ENCODE measurements around the gene SLC24A3. TPM values are rescaled to one million over a fixed set of nuclear protein-coding genes. Genes with fewer than 3 reads are reported as not detected.

Gene SLC24A3
- total and polyA plus RNA-seq, 7 donors = 0.92 to 20.8 (median 13.5) TPM

GRCh38 chr20:19423097-19423899 lies 210.9 kb downstream of the SLC24A3 start:
- H3K4me1 ChIP-seq = peaks cover 0 to 40% (median 15%) of the 10 kb centered on the region in 4 donors
- H3K27me3 ChIP-seq = no peaks in the 10 kb centered on the region
- H3K9me3 ChIP-seq = no peaks in the 10 kb centered on the region
- no peak for DNase-seq
- H3K4me3 ChIP-seq = no peak overlapping the region
- intact Hi-C loops (cut with DNase I) = no loop called here
- TF ChIP-seq EP300 (IDR thresholded peaks at IDR 0.05) = no peak
- no peak for TF ChIP-seq POLR2A (IDR thresholded peaks at IDR 0.05)
- TF ChIP-seq, protein P1, sequence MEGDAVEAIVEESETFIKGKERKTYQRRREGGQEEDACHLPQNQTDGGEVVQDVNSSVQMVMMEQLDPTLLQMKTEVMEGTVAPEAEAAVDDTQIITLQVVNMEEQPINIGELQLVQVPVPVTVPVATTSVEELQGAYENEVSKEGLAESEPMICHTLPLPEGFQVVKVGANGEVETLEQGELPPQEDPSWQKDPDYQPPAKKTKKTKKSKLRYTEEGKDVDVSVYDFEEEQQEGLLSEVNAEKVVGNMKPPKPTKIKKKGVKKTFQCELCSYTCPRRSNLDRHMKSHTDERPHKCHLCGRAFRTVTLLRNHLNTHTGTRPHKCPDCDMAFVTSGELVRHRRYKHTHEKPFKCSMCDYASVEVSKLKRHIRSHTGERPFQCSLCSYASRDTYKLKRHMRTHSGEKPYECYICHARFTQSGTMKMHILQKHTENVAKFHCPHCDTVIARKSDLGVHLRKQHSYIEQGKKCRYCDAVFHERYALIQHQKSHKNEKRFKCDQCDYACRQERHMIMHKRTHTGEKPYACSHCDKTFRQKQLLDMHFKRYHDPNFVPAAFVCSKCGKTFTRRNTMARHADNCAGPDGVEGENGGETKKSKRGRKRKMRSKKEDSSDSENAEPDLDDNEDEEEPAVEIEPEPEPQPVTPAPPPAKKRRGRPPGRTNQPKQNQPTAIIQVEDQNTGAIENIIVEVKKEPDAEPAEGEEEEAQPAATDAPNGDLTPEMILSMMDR (IDR thresholded peaks at IDR 0.05) = no peak
- no peak for TF ChIP-seq POLR2AphosphoS5 (IDR thresholded peaks at IDR 0.05)
- 81 to 87% methylated on average over 9 of the region's 9 CpGs for WGBS, 2 donors
- H3K27ac ChIP-seq = no peak overlapping the region
- no peaks in the 10 kb centered on the region for H3K36me3 ChIP-seq

DNA sequence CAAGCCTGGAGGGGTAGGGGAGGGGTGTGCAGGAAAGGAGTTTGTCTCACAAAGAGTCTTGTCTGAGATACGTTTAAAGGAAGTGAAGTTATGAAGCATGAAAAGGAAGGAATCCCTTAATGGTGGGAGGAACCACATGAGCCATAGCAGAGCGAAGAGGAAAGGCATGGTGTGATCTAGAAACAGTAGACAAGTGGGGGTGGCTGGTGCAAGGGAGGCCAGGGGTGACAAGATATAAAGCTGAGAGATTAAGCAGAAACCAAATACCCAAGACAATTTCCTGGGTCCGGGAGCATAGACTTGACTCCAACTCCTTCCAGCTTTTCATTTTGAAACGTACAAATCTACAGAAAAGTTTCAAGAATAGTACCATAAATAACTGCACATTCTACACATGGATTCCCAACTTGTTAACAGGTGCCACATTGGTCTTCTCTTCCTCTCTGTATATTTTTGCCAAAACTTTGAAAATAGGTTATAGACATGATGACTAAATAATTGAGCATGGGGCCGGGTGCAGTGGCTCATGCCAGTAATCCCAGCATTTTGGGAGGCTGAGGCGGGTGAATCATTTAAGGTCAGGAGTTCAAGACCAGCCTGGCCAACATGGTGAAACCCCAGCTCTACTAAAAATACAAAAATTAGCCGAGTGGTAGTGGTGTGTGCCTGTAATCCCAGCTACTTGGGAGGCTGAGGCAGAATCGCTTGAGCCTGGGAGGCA lies 211.6 kb downstream of the SLC24A3 start:
- intact Hi-C loops (cut with DNase I) = no loop called here
- no peaks in the 10 kb centered on the region for H3K9me3 ChIP-seq
- peaks cover 0 to 41% (median 13%) of the 10 kb centered on the region in 4 donors for H3K4me1 ChIP-seq
- no peaks in the 10 kb centered on the region for H3K36me3 ChIP-seq
- 73 to 79% methylated on average over 8 of the region's 8 CpGs for WGBS, 2 donors
- TF ChIP-seq POLR2A (IDR thresholded peaks at IDR 0.05) (no peak), POLR2AphosphoS5 (IDR thresholded peaks at IDR 0.05) (no peak), EP300 (IDR thresholded peaks at IDR 0.05) (no peak)
- TF ChIP-seq, protein P1 (IDR thresholded peaks at IDR 0.05) = no peak
- H3K4me3 ChIP-seq = no peak overlapping the region
- DNase-seq = no peak
- H3K27ac ChIP-seq = no peak overlapping the region
- H3K27me3 ChIP-seq = no peaks in the 10 kb centered on the region

GRCh38 chr20:19426356-19426755 lies 213.9 kb downstream of the SLC24A3 start:
- no peaks in the 10 kb centered on the region for H3K9me3 ChIP-seq
- DNase-seq = no peak
- TF ChIP-seq EP300 (IDR thresholded peaks at IDR 0.05) (no peak), POLR2AphosphoS5 (IDR thresholded peaks at IDR 0.05) (no peak), POLR2A (IDR thresholded peaks at IDR 0.05) (no peak)
- TF ChIP-seq, protein P1 (IDR thresholded peaks at IDR 0.05) = no peak
- intact Hi-C loops (cut with DNase I) = no loop called here
- no peaks in the 10 kb centered on the region for H3K36me3 ChIP-seq
- no peak overlapping the region for H3K27ac ChIP-seq
- H3K4me3 ChIP-seq = no peak overlapping the region
- WGBS, 2 donors = 77 to 84% methylated on average over 3 of the region's 3 CpGs
- peaks cover 0 to 44% (median 8%) of the 10 kb centered on the region in 4 donors for H3K4me1 ChIP-seq
- H3K27me3 ChIP-seq = no peaks in the 10 kb centered on the region

DNA sequence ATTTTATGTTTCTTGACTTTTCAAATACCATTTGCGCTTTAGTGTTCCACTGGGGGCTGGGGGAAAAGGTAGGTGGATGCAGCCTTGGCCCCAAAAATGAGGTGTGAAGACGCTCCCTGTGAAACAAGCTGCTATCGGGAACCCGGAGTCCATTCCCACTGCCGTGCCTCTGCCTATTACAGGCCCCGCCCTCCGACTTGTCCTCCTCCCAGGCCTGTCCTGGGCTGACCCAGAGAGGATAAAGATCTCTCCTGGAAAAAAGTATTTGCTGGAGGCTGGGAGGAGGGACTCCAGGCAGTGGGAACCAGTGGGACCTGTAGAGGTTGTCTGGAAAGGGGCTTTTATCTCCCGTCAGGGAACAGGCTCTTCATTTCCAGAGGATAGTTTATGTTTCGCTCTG lies 215.0 kb downstream of the SLC24A3 start:
- H3K9me3 ChIP-seq = no peaks in the 10 kb centered on the region
- H3K4me1 ChIP-seq = peaks cover 0 to 44% (median 8%) of the 10 kb centered on the region in 4 donors
- DNase-seq = no peak
- TF ChIP-seq, protein P1 (IDR thresholded peaks at IDR 0.05) = no peak
- TF ChIP-seq POLR2A (IDR thresholded peaks at IDR 0.05) = no peak
- TF ChIP-seq EP300 (IDR thresholded peaks at IDR 0.05) = no peak
- TF ChIP-seq POLR2AphosphoS5 (IDR thresholded peaks at IDR 0.05) = no peak
- H3K4me3 ChIP-seq = no peak overlapping the region
- intact Hi-C loops (cut with DNase I) = no loop called here
- no peaks in the 10 kb centered on the region for H3K36me3 ChIP-seq
- H3K27ac ChIP-seq = peak overlapping the region in 3 of 4 donors; percentile 9 to 35 (median 33)
- 51 to 80% methylated on average over 9 of the region's 9 CpGs for WGBS, 2 donors
- H3K27me3 ChIP-seq = no peaks in the 10 kb centered on the region

All from sigmoid colon (tissue), 7 donors.